HG02642 (cell line): Measurements from ENCODE around the gene AP5Z1.

ENCODE experiments used
- ATAC-seq: cut with Tn5 transposase; IDR thresholded peaks from one replicate; pipeline ENCODE4 v1.9.1; 2021; ENCODE audit warnings: mild to moderate bottlenecking; ENCODE audit not compliant: unreplicated experiment, poor library complexity

Gene AP5Z1

GRCh38 chr7:4836206-4836661, 60.8 kb downstream of the AP5Z1 start:
- no peak for ATAC-seq

GRCh38 chr7:4837041-4837802, 61.8 kb downstream of the AP5Z1 start:
- ATAC-seq: no peak

GRCh38 chr7:4837803-4838625, 62.6 kb downstream of the AP5Z1 start:
- no peak for ATAC-seq

GRCh38 chr7:4838626-4839334, 63.4 kb downstream of the AP5Z1 start:
- no peak for ATAC-seq

GRCh38 chr7:4840079-4840501, 64.7 kb downstream of the AP5Z1 start:
- ATAC-seq: no peak
